Activated naive CD4-positive, alpha-beta T cell (primary cell): ENCODE results near the gene ELL.
"Not testable (repeated sequence)": the region's sequence is repeated elsewhere in the genome, so short reads cannot be mapped to it uniquely, and the experiment has no call there.

Experiments used
- DNase-seq, 4 experiments: peaks; one replicate each; lab custom pipeline; 2025; lab: John Stamatoyannopoulos, UW

The ELL gene

GRCh38 chr19:18531485-18531884, 9.6 kb upstream of the ELL start:
- no peak for DNase-seq

DNA sequence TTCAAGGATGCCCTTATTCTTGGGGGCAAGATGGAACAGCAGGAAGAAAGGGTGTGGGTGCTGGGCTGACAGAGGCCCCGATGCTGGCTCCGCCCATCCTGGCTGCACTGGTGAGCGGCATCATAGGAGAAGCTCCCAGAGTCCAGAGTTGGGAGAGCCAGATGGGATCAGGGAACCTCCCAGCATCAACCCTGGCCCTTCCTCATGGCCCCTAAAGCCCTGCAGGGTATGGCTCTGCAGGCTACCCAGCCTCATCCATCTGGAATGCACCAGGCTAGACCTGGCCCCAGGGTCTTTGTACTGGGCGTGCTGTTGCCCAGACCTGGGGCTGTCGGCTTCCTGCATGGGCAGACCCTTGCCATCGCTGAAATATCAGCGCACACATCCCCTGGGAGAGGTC, 7.9 kb upstream of the ELL start:
- no peak for DNase-seq

- DNase-seq = no peak
Measured at GRCh38 chr19:18526316-18526715, 4.4 kb upstream of the ELL start.

- no peak for DNase-seq
Measured at GRCh38 chr19:18523841-18524240, 2.0 kb upstream of the ELL start.

GRCh38 chr19:18522862-18523440, 1.1 kb upstream of the ELL start:
- not testable (repeated sequence) for DNase-seq

- DNase-seq = peak; percentile 100
Measured at GRCh38 chr19:18522124-18522861, 423 bp upstream of the ELL start.

DNA sequence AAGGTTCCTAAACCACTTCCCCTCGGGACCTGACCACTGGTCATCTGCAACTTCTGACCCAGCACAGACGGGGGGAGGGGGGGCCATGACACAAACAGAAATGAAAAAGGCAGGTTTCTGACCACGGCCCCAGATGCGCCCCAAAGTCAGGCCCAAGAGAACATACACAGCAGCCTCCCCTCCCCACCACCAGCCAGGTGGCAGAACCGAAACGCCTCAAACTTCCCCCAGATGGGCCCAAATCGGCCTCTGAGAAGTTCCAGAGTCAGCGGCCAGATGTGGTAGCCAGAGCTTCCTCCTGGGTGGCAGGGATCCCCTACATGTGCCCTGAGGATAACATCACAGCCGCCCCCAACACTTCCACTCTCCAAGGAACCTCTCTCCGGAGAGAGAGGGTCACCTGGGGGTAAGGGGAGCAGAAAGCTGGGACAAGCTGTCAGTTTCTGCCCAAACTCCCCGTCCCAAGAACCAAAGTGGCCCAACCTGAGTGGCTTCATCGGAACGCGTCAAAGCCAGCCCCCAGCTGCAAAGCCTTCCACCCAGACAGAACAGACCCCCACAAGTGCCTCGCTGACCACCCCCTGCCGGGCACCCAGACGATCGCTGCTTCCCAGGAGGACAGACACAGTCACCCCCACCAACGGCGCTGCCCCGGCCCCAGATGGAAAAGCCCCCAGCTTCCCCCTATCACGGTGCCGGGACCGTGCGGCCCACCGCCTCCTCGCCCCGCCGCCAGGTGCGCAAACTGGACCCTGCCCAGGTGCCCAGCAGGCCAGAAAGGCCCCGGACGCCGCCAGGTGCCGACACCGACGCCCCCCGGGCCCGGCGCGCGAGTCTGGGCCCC, 800 bp downstream of the ELL start:
- peak in 2 of 4 experiments; percentile 9 to 25 for DNase-seq

DNA sequence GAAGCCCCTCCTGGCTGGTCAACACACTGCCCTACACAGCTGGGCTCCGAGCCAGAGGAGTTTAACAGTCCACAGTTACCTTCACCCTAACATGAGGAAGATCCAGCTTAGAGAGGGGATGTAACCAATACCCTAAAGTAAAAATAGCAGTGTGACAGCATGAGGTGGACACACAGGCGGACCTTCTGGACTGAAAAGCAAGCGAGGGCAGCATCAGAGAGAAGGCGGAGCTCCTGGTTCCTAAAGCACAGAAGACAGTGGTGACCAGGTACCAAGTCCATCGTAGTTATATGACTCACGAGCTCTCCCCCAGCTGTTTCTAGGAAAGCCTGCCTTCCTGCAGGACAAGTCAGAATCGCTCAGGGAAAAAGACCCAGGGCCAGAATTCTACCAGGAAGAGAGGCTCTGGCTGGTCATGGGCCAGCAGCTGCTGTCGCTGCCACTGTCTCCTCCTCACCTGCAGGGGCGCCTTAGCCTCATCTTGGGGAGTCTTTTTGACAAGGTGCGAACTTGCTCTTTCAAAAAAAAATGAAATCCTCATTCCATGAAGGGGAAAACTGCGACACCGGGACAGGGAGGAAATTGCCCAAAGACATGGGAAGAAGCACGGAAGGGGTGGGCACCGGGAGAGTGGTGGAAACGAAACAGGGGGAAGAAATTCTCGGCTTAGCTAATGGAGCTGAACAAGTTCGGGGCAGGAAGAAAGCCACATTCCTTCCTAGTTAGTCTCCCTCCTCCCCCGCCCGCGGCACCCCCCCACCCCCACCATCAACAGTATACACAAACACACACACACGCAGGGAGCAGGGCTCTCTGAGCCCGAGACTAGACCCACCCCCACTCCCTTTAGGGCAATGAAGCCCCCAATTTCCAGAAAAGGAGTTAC, 1.7 kb downstream of the ELL start:
- DNase-seq = peak in 2 of 4 experiments; percentile 14 to 40

GRCh38 chr19:18518639-18519038, 3.2 kb downstream of the ELL start:
- DNase-seq = no peak

- DNase-seq = no peak
Measured at GRCh38 chr19:18517606-18518005, 4.3 kb downstream of the ELL start.

GRCh38 chr19:18515959-18516358, 5.9 kb downstream of the ELL start:
- DNase-seq = no peak

DNA sequence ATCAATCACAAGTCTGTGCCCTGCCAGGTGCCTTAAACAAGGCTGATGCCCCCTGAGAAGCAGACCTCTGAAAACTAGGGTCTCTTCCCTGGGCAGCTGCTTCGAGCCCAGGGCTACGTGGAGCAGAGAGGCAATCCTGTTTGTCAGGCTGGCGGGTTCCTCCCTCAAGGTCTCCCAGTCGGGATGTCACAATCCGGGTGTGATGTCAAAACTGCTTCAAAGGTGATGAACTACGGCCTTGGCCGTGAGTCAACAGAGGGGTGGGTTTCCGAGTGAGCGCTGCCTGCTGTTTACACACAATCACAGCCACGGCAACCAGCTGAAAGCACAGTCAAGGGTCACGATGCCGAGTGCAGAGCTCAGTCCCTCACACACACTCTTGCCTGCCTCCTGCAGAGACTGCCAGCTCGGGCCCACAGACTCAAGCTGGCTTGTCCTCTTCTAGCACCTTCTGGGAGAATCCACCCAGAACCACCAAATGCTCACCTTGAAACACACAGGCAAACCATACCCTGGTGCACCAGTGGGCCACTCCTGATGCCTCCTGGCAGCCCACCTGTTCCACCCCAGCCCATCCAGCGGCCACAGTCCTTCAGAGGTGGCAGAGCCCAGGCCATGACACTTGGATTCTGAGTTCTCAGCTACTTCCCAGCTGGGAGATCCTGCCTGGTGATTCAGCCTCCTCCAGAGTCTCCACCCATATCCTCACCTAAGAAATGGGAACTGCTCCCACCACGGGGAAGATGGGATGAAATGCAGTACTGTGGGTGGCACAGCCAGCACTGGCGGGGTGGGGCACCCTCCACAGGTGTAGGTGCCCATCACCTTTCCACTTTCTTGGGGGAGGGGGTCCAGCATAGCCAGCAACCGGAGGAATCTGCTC, 6.8 kb downstream of the ELL start:
- DNase-seq = no peak

GRCh38 chr19:18513868-18514267, 8.0 kb downstream of the ELL start:
- no peak for DNase-seq

- DNase-seq = no peak
Measured at GRCh38 chr19:18510216-18510615, 11.7 kb downstream of the ELL start.

DNA sequence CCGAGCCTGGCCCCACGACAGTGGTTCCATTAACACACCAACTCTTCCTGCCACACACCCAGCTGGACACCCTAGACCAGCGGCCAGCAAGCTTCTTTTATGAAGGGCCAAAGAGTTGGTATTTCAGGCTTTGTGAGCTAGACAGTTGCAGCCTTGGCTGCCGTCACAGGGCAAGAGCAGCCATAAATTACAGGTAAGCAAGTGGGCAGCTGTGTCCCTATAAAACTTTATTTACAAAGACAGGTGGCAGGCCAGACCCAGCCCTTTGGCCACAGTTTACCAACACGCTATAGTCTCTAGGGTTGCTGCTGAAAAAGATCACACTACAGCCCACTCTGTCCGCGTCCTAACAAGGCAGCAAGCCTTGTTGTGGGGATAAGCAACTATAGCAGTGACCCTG, 13.3 kb downstream of the ELL start:
- DNase-seq = no peak

- no peak for DNase-seq
Measured at GRCh38 chr19:18507727-18508440, 14.0 kb downstream of the ELL start.

DNA sequence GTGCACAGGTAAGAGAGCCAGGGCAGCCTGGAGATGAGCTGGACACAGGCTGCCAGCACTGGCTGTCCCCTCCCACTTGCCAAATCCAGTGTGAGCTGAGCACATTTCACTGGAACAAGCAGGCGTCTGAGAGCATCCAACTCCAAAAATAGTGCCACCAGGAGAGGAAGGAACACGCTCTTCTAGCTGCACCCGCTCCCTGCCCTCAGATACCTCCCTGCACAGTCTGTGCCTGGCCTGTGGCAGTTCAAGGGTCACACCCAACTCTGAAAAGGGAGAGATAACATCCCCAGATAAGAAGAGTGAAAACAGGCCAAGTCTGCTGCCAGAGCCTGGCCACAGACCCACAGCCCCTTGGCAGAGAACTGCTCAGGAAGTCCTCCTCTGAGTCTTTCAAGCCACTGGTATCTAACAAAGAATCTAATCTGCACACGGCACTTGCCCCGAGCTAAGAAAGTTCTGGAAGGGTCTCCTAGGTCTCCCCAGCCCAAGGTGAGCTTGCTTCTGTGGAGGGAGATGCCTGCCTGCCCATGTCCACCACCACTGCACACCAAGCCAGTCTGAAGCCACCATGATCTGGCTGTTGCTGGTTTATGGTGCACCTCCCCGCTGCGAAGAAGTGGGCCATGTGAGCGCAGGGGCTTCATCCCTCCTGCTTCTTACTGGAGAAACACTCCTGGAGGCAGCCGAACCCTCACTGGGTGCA, 14.7 kb downstream of the ELL start:
- no peak for DNase-seq

- DNase-seq = no peak
Measured at GRCh38 chr19:18506101-18506930, 15.6 kb downstream of the ELL start.
